Esophagus (tissue), 2 donors: ENCODE data around the gene RANBP3. TPM values are rescaled to one million over a fixed set of nuclear protein-coding genes. Genes with fewer than 3 reads are reported as not detected.

Source experiments
- H3K27ac ChIP-seq, 2 donors: one replicate each; pipeline ENCODE4 v1.5.1; 2013; ENCODE audit warnings: low read depth in 2 of 2, mild to moderate bottlenecking in 2 of 2, inconsistent platforms in 1 of 2, low read length in 1 of 2, moderate library complexity in 1 of 2
- H3K27me3 ChIP-seq, 2 donors: one replicate each; pipeline ENCODE4 v1.6.1; 2013; ENCODE audit warnings: low read length in 2 of 2, control low read depth in 1 of 2, mild to moderate bottlenecking in 1 of 2; ENCODE audit not compliant: insufficient read depth in 2 of 2, control insufficient read depth in 1 of 2
- H3K36me3 ChIP-seq, 2 donors: one replicate each; pipeline ENCODE4 v1.6.1; 2013; ENCODE audit warnings: low read length in 1 of 2; ENCODE audit not compliant: control insufficient read depth in 2 of 2, insufficient read depth in 2 of 2
- H3K4me1 ChIP-seq, 2 donors: one replicate each; pipeline ENCODE4 v1.6.1; 2013; ENCODE audit warnings: low read length in 1 of 2; ENCODE audit not compliant: control insufficient read depth in 2 of 2, insufficient read depth in 2 of 2
- H3K4me3 ChIP-seq, 2 donors: one replicate each; pipeline ENCODE4 v1.5.1; 2013; ENCODE audit warnings: low read length in 2 of 2, mild to moderate bottlenecking in 2 of 2, low read depth in 1 of 2, moderate library complexity in 1 of 2
- H3K9me3 ChIP-seq, 2 donors: one replicate each; pipeline ENCODE4 v1.6.1; 2013; ENCODE audit warnings: mild to moderate bottlenecking in 2 of 2, low read depth in 1 of 2, low read length in 1 of 2, moderate library complexity in 1 of 2; ENCODE audit not compliant: control insufficient read depth in 2 of 2, insufficient read depth in 1 of 2
- WGBS, 2 donors: extraction: QIAGEN DNeasy Blood & Tissue Kit; methylation state at CpG; one replicate each; pipeline ENCODE4 v1.1.7; 2013; 5-methylcytosine and 5-hydroxymethylcytosine counted together
- polyA plus RNA-seq, 2 donors: library from polyadenylated mRNA; stranded (reverse); fragments of 200-250 nt; gene quantifications; one replicate each; pipeline ENCODE4 v1.2.3, GENCODE V29; 2013
- donor health status: healthy with polysubstance abuse.
- donor health status: Bipolar disorder and iron deficiency.

The RANBP3 gene
- polyA plus RNA-seq, 2 donors = 25.0 to 34.4 TPM

DNA sequence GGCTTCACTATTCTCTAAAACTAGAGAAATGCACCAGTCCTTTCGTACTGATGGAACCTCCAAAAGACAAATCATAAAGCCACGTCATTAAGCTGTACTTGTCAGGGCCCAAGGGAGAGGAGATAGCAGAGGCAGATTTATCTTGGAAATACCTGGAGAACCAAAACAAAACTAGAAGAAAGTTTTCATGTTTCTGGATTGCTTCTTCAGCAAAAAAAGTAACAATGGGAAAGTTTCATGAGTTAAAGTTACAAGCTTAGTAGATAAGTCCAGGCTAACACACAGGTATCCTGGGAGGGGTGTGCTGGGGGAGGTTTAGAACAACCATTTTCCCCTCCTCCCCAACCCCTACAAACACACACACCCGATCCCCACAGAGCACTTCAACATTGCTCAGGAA lies 21.6 kb downstream of the RANBP3 start:
- H3K4me3 ChIP-seq = no peak overlapping the region
- H3K9me3 ChIP-seq = no peaks in the 10 kb centered on the region
- no peak overlapping the region for H3K27ac ChIP-seq
- 63 to 79% methylated on average over 3 of the region's 3 CpGs for WGBS, 2 donors
- peaks cover 0 to 7% of the 10 kb centered on the region in 2 donors for H3K36me3 ChIP-seq
- H3K27me3 ChIP-seq = no peaks in the 10 kb centered on the region
- peaks cover 21 to 32% of the 10 kb centered on the region in 2 donors for H3K4me1 ChIP-seq

DNA sequence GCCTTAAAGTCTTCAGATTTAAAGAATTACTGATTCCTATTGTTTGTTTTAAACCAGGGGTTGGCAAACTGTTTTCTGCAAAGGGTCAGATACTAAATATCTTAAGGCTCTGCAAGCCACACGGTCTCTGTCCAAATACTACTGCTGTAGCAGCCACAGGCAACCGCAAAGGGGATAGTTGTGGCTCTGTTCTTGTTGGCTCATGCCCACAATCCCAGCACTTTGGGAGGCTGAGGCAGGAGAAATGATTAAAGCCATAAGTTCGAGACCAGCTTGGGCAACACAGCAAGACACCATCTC lies 22.4 kb downstream of the RANBP3 start:
- peaks cover 0 to 7% of the 10 kb centered on the region in 2 donors for H3K36me3 ChIP-seq
- no peak overlapping the region for H3K27ac ChIP-seq
- peaks cover 20 to 31% of the 10 kb centered on the region in 2 donors for H3K4me1 ChIP-seq
- no peak overlapping the region for H3K4me3 ChIP-seq
- 69 to 73% methylated on average over 3 of the region's 3 CpGs for WGBS, 2 donors
- H3K9me3 ChIP-seq = no peaks in the 10 kb centered on the region
- H3K27me3 ChIP-seq = no peaks in the 10 kb centered on the region

DNA sequence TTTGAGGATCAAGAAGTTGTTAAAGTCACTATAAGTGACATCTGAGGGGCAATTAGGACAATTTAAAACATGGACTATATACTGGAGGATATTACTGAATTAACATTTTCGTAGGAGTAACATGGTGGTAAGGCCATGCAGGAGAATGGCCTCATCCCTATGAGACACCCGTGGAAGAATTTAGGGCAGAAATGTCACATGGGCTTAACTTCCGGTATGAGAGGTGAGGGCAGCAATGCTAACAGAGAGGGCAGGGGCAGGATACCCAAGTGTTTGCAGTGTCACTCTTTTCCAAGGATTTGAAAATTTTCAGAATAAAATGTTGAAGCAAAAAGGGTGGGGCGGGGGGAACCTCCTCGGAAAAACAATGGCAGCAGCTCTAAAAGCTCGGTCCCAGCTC lies 23.6 kb downstream of the RANBP3 start:
- H3K4me3 ChIP-seq = no peak overlapping the region
- H3K4me1 ChIP-seq = peaks cover 17 to 24% of the 10 kb centered on the region in 2 donors
- peak overlapping the region; percentile 14 to 38 for H3K27ac ChIP-seq
- peaks cover 7 to 12% of the 10 kb centered on the region in 2 donors for H3K36me3 ChIP-seq
- no peaks in the 10 kb centered on the region for H3K27me3 ChIP-seq
- 44 to 53% methylated on average over 6 of the region's 6 CpGs for WGBS, 2 donors
- no peaks in the 10 kb centered on the region for H3K9me3 ChIP-seq

DNA sequence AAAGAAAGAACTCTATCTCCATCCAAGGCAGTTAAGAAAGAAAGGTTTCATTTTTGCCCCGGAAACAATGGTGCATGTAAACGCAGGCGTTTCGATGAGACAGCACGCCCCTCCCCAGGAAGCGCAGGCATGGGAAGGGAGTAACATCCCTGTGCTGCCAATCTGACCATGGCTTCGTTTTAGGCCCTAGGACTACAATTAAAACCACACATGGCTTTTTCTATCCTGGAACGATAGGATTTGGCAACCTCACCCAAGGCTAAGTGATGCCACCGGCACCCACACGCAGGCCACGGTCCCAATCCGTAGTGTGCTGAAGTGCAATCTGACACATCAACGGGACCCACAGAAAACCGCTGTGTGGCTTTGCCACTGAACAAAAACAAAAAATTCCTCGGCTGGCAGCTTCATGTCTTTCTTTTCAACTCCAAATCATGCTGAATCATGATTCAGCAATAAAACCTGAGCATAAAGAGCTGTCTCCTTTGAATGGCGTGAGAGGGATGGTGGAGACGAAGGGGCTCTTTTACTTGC lies 24.2 kb downstream of the RANBP3 start:
- Histone ChIP-seq H3K4me3 (no peak overlapping the region), H3K27me3 (no peaks in the 10 kb centered on the region), H3K36me3 (peaks cover 7 to 13% of the 10 kb centered on the region in 2 donors), H3K4me1 (peaks cover 17 to 21% of the 10 kb centered on the region in 2 donors), H3K9me3 (no peaks in the 10 kb centered on the region), H3K27ac (peak overlapping the region; percentile 14 to 65)
- 39 to 47% methylated on average over 17 of the region's 17 CpGs for WGBS, 2 donors

DNA sequence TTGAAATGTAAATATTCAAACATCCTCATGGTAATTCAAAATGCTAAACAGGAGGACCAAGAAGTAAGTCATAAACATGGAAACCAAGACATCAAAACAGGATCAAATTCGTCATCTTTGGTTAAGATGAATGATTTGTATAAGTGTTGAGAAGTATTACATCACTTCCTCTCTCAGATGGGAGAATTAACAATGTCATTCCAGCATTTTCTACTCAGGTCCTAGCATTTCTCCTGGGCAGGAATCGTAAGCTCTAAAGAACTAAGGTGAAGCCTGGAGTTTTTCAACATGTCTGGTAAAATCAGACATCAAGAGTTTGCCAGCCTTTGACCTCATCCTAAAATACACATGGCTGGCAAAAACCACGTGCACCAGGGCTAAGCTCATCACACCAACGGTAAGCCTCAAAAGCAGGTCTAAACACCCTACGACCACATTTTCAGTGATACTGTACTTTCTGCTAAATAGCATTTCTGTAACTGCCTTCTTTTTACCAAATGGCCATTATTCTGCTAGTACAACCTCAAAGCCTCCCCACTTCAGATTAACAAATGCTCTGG lies 24.8 kb downstream of the RANBP3 start:
- Histone ChIP-seq H3K36me3 (peaks cover 7 to 11% of the 10 kb centered on the region in 2 donors), H3K27ac (peak overlapping the region; percentile 8 to 66), H3K9me3 (no peaks in the 10 kb centered on the region), H3K4me3 (no peak overlapping the region), H3K4me1 (peaks cover 17% of the 10 kb centered on the region in 2 donors), H3K27me3 (no peaks in the 10 kb centered on the region)
- WGBS, 2 donors = 61 to 64% methylated on average over 5 of the region's 5 CpGs

DNA sequence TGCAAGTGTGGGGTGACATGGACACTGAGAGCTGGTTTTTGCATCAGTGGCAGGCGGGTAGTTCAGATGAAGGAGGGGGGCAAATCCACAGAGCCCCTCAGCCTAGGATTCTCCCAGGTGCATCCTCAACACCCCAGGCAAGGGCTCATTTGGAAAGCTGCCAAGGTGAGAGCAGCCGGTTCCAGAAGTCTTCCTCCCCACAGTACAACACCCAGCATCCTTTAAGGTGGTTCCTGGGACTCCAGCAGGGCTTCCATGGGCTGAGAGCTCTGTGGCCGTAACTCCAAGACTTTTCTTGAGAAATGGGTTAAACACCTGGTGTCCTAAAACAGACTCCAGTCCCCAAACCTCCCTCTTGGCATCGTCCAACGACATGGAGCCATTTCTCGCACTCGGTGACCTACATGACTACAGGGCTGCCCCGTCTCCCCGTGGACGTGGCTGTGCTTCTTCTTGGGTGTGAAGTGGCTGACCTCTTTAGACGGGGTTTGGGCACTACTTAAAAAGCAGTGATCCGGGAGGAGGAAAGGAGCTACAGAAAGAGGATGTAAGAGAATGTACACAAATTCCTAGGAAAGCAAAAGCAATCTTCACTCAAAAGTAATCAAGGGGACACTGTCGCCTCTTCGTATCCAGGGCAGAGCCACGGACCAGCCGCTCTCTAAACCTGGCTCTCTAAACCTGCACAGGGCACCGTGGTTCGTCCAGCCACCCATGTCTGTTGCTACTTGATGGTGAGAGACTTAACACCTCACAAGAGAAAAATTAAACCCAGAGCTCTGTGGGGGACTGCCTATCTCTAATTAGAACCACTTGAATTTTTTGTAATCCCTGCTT lies 25.5 kb downstream of the RANBP3 start:
- peaks cover 7 to 16% of the 10 kb centered on the region in 2 donors for H3K36me3 ChIP-seq
- no peaks in the 10 kb centered on the region for H3K9me3 ChIP-seq
- H3K4me1 ChIP-seq = peaks cover 17 to 20% of the 10 kb centered on the region in 2 donors
- 75 to 76% methylated on average over 18 of the region's 18 CpGs for WGBS, 2 donors
- no peaks in the 10 kb centered on the region for H3K27me3 ChIP-seq
- H3K27ac ChIP-seq = peak overlapping the region in 1 of 2 donors; percentile 67
- no peak overlapping the region for H3K4me3 ChIP-seq

DNA sequence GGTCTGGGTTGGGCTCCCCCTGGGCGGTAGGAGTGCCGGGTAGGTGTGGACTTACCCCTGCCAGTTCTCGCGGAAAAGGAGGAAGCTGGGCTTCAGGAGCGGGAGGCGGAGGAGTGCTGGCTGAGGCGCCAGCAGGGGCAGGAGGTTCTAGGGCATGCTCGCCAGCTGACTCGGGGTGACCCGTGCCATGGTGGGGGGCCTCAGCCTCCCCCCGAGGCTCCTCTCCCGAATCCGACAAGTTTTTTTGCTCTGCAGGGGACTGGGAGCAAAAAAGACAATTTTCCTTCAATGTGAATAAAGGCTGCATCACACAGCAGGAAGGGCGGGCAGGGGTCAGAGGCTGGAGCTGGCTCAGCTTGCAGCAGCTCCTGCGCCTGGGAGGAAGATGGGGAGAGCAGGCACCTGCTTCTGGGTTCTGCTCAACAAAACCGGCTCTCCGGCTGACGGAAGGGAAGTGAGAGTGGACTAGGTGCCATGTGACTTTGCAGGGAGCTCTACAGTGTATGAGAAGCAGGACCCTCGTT lies 26.5 kb downstream of the RANBP3 start:
- peaks cover 17 to 23% of the 10 kb centered on the region in 2 donors for H3K4me1 ChIP-seq
- 44 to 47% methylated on average over 19 of the region's 19 CpGs for WGBS, 2 donors
- no peaks in the 10 kb centered on the region for H3K9me3 ChIP-seq
- H3K36me3 ChIP-seq = peaks cover 7 to 14% of the 10 kb centered on the region in 2 donors
- H3K4me3 ChIP-seq = no peak overlapping the region
- no peaks in the 10 kb centered on the region for H3K27me3 ChIP-seq
- H3K27ac ChIP-seq = peak overlapping the region in 1 of 2 donors; percentile 34

DNA sequence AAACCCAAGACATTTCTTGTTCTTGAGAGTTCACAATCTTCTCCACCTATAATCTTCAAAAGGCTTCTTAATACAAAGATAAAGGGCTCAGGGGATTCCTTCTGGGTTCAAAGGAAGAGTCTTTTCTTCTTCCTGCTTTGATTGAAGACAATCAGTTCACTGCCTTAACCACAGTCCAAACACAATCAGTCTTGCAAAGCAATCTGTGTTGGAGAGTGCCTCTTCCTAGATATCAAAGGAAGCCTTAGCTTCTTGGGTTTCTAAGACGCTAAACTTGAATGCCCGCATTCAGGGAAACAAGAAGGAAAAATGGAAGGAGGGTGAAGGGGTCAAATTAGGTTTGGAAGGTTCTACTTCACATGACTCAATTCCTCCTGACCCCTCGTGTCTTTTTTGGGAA lies 27.2 kb downstream of the RANBP3 start:
- no peak overlapping the region for H3K27ac ChIP-seq
- H3K4me1 ChIP-seq = peaks cover 17 to 23% of the 10 kb centered on the region in 2 donors
- H3K9me3 ChIP-seq = no peaks in the 10 kb centered on the region
- no peak overlapping the region for H3K4me3 ChIP-seq
- peaks cover 7 to 14% of the 10 kb centered on the region in 2 donors for H3K36me3 ChIP-seq
- no peaks in the 10 kb centered on the region for H3K27me3 ChIP-seq
- 60 to 67% methylated on average over 3 of the region's 3 CpGs for WGBS, 2 donors

DNA sequence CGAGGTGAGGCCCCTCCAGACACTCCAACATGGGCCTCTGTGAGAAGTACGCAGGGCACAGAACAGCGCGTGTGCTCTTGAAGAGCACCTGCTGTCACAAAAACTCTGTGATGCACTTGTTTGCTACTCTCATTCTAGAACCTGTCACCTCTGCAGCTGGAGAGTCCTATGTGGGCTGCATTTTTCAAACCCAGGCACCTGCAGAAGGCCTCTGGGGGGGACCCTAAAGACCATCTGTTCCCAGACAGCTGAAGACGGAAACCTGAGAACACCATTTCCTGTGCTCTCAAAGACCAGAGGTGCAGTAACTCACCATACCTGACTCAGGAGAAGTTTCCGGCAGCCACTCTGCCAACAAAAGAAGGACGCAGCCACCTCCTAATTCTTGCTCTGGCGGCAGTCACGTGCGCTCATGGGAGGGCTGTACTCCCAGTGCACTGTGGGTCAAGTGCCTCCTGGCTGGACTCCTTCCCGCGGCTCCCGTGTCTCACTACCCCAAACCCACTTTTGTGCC lies 28.1 kb downstream of the RANBP3 start:
- H3K9me3 ChIP-seq = no peaks in the 10 kb centered on the region
- H3K4me3 ChIP-seq = no peak overlapping the region
- peaks cover 7 to 16% of the 10 kb centered on the region in 2 donors for H3K36me3 ChIP-seq
- H3K4me1 ChIP-seq = peaks cover 16 to 23% of the 10 kb centered on the region in 2 donors
- no peaks in the 10 kb centered on the region for H3K27me3 ChIP-seq
- 81 to 83% methylated on average over 13 of the region's 13 CpGs for WGBS, 2 donors
- peak overlapping the region; percentile 21 to 66 for H3K27ac ChIP-seq
